ENCODE results near the gene MACF1. TPM values are rescaled to one million over a fixed set of nuclear protein-coding genes. Genes with fewer than 3 reads are reported as not detected.

Gene MACF1
- total RNA-seq, 2 donors from 2014 or later: 355 to 400 TPM

DNA sequence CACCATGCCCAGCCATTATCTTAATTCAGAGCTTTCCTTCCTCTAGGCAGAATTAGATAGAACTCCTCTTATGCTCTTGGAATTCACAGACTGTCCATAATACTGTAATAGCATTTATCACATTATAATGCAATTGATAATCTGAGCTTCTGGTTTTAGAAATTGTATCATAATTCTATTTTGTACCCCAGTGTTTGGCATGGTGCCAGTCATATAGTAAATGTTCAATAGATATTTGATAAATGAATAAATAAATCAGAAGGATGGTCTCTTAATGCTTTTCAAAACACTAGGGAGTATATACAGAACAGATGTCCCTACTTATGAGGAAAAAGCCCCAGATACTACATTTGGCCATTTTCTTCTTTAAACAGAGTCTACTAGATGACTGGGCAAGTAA is 167.6 kb downstream of the MACF1 start:
- H3K27ac Mint-ChIP-seq: no peak overlapping the region
- H3K36me3 Mint-ChIP-seq: peaks cover 5 to 40% of the 10 kb centered on the region in 2 donors
- DNase-seq (ENCODE audit: low spot score in 2 of 2): no peak
- no peaks in the 10 kb centered on the region for H3K9me3 Mint-ChIP-seq
- no peak for ATAC-seq

DNA sequence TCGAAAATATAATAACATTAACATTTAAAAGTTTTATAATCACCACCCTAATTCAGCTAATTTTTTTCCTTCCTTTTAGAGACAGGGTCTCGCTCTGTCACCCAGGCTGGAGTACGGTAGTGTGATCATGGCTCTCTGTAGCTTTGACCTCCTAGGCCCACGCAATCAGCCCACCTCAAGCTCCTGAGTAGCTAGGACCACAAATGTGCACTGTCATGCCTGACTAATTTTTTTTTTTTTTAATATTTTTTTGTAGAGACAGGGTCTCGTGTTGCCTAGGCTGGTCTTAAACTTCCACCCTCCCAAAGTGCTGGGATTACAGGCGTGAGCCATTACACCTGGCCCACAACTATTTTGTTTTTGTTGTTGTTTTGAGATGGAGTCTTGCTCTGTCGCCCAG is 172.2 kb downstream of the MACF1 start:
- Mint-ChIP-seq H3K27ac (no peak overlapping the region), H3K9me3 (no peaks in the 10 kb centered on the region), H3K36me3 (peaks cover 0 to 15% of the 10 kb centered on the region in 2 donors)
- no peak for DNase-seq (ENCODE audit: low spot score in 2 of 2)
- ATAC-seq: no peak

DNA sequence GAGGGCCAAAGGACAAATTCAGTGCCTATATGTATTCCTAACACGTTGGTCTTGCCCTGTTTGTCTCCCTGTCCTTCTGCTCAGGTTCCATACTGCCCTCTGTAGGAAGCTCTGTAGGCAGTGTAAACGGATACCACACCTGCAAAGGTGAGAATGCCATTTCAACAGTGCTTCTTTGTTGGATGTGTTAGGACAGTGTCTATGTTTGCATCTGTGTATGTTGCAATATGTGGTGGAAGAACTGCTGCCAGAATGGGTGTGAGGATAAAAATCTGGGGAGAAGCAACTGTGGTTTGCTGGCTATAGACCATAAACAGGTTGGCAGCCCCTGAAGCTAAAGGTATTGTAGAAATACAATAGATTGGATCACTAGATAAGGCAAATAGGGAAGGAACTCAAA is 173.9 kb downstream of the MACF1 start:
- no peak for ATAC-seq
- no peak for DNase-seq (ENCODE audit: low spot score in 2 of 2)

DNA sequence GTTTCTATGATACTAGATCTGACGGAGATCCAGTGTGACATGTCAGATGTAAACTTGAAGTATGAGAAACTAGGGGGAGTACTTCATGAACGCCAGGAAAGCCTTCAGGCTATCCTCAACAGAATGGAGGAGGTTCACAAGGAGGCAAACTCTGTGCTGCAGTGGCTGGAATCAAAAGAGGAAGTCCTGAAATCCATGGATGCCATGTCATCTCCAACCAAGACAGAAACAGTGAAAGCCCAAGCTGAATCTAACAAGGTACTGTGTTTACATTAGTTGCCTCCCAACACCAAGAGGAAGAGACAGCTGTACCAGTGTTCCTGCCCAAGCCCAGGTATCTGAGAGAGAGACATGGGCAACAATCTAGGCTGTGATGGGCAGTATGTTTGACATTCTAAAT is 174.7 kb downstream of the MACF1 start:
- ATAC-seq (no peak), DNase-seq (ENCODE audit: low spot score in 2 of 2) (no peak)
- Mint-ChIP-seq H3K27ac (peak overlapping the region in 1 of 2 donors; percentile 7), H3K36me3 (peaks cover 0 to 4% of the 10 kb centered on the region in 2 donors), H3K9me3 (no peaks in the 10 kb centered on the region)

More for the DNA sequence above, 173.9 kb downstream of the MACF1 start:
- Mint-ChIP-seq H3K27ac (no peak overlapping the region), H3K36me3 (peaks cover 0 to 4% of the 10 kb centered on the region in 2 donors), H3K9me3 (no peaks in the 10 kb centered on the region)

DNA sequence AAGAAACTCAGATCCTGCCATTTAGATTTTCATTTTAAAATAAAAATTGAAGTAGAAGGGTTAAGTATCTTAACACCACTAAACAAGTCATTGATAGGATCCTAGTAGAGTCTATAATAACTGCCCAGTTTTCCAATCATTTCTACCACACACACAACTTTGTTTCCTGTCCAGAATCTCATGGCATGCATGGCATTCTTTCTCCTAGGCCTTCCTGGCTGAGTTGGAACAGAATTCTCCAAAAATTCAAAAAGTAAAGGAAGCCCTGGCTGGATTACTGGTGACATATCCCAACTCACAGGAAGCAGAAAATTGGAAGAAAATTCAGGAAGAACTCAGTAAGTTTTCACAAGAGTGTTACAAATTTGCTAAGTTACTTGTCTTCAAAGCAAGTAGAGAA is 175.5 kb downstream of the MACF1 start:
- ATAC-seq: no peak
- H3K27ac Mint-ChIP-seq: no peak overlapping the region
- peaks cover 0 to 4% of the 10 kb centered on the region in 2 donors for H3K36me3 Mint-ChIP-seq
- no peak for DNase-seq (ENCODE audit: low spot score in 2 of 2)
- H3K9me3 Mint-ChIP-seq: no peaks in the 10 kb centered on the region

DNA sequence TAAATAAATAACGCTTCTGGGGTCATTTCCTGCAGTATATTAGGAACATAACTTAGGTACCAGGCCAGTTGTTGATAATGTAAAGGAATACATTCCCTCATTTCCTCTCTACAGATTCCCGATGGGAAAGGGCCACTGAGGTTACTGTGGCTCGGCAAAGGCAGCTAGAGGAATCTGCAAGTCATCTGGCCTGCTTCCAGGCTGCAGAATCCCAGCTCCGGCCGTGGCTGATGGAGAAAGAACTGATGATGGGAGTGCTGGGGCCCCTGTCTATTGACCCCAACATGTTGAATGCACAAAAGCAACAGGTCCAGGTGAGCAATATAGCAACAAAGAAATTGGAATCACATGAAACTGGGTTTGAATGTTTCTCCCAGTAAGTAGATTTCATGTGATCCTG is 177.3 kb downstream of the MACF1 start:
- H3K27ac Mint-ChIP-seq: no peak overlapping the region
- DNase-seq (ENCODE audit: low spot score in 2 of 2) (no peak), ATAC-seq (peak in 1 of 2 donors; percentile 3)
- no peaks in the 10 kb centered on the region for H3K9me3 Mint-ChIP-seq
- H3K36me3 Mint-ChIP-seq: peaks cover 5 to 6% of the 10 kb centered on the region in 2 donors

DNA sequence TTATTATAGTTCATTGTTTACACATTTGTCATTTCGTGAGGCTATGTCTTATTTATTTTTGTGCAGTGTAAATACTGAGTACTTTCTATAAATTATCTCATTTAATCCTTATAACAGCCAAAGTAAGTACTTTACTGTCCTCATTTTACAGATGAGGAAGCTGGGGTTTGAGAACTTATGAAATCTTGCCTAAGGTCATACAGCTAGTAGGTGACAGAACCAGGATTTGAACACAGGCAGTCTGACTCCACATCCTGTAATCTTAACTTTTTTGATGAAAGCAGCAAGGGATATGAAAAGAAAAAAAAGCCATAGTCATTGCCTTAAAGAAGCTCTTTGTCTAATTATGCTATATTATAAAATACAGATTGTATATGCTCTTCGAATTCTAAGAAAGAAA is 179.8 kb downstream of the MACF1 start:
- no peak for ATAC-seq
- no peak overlapping the region for H3K27ac Mint-ChIP-seq

DNA sequence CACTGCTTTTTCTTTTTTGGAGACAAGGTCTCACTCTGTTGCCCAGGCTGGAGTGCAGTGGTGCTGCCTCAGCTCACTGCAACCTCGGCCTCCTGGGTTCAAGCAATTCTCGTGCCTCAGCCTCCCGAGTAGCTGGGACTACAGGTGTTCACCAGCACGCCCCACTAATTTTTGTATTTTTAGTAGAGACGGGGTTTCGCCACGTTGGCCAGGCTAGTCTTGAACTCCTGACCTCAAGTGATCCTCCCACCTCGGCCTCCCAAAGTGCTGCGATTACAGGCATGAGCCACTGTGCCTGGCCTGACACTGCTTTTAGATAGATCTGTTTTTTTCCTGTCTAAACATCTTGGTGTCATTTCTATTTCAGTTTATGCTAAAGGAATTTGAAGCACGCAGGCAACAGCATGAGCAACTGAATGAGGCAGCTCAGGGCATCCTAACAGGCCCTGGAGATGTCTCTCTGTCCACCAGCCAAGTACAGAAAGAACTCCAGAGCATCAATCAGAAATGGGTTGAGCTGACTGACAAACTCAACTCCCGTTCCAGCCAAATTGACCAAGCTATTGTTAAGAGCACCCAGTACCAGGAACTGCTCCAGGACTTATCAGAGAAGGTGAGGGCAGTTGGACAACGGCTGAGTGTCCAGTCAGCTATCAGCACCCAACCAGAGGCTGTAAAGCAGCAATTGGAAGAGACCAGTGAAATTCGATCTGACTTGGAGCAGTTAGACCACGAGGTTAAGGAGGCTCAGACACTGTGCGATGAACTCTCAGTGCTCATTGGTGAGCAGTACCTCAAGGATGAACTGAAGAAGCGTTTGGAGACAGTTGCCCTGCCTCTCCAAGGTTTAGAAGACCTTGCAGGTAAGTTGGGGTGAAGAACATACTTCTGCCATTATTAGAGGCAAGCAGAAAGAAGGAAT is 180.8 kb downstream of the MACF1 start:
- H3K36me3 Mint-ChIP-seq: peaks cover 22 to 23% of the 10 kb centered on the region in 2 donors
- no peaks in the 10 kb centered on the region for H3K9me3 Mint-ChIP-seq
- ATAC-seq (no peak), DNase-seq (ENCODE audit: low spot score in 2 of 2) (no peak)
- peak overlapping the region in 1 of 2 donors; percentile 88 for H3K27ac Mint-ChIP-seq

More for the DNA sequence above, 179.8 kb downstream of the MACF1 start:
- no peak for DNase-seq (ENCODE audit: low spot score in 2 of 2)
- H3K36me3 Mint-ChIP-seq: peaks cover 15 to 22% of the 10 kb centered on the region in 2 donors
- H3K9me3 Mint-ChIP-seq: no peaks in the 10 kb centered on the region

DNA sequence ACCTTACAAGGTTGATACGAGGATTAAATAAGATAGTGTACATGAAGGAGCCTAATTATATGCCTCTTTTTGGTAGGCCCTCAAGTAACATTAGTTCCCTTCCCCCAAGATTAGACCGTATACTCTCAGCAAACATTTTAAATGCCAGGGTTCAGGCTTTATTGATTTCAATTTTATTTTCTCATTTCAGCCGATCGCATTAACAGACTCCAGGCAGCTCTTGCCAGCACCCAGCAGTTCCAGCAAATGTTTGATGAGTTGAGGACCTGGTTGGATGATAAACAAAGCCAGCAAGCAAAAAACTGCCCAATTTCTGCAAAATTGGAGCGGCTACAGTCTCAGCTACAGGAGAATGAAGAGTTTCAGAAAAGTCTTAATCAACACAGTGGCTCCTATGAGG is 182.5 kb downstream of the MACF1 start:
- Mint-ChIP-seq H3K36me3 (peaks cover 22 to 33% of the 10 kb centered on the region in 2 donors), H3K9me3 (no peaks in the 10 kb centered on the region), H3K27ac (peak overlapping the region; percentile 18 to 62)
- DNase-seq (ENCODE audit: low spot score in 2 of 2) (no peak), ATAC-seq (no peak)

DNA sequence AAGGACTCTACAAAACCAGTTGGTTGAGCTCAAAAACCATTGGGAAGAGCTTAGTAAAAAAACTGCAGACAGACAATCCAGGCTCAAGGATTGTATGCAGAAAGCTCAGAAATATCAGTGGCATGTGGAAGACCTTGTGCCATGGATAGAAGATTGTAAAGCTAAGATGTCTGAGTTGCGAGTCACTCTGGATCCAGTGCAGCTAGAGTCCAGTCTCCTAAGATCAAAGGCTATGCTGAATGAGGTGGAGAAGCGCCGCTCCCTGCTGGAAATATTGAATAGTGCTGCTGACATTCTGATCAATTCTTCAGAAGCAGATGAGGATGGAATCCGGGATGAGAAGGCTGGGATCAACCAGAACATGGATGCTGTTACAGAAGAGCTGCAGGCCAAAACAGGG is 183.0 kb downstream of the MACF1 start:
- no peak for ATAC-seq
- H3K27ac Mint-ChIP-seq: peak overlapping the region; percentile 18 to 58
- H3K9me3 Mint-ChIP-seq: no peaks in the 10 kb centered on the region

DNA sequence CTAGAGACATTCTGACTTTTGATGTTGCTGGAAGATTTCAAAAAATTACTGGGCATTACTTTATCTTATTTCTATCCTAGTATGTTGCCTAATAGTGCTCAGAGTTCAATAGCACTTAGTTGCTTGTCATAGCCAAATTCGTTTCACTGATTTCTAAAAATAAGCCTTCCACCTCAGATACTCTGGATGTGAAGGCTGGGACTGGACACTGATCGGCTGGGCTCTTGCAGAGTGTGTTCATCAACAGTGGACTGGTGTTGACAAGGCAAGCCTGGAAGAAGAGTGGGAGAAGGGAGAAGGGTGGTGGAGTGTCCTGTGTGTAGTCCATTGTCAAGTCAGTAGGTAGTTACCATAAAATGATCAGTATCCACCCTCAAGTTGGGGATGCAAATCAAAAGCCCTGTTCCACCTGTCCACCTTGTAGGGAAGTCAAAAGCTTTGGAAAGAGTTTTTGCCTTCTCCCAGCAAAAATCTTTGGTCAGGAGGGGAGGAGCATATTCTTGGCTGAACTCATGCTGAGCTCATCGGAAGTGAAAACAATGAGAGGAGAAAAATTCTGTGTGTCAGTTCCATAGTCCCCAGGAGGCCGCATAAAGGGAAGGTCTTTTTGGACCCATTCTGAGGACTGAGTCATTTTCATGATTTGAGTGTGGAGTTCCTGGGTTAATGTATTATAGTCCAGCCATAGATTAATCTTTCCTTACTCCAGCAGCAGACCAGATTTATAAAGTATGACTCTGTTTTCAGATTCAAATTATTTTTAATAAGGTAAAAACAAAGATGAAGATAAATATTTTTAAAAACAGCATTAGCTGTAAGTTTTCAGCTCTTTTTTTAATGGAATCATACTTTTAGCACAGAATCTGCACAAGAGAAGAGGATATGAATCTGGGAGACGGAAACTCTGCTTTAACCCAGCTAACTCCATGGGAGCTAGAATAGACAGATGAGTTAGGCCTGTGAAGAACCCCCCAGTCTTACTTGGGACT is 187.5 kb downstream of the MACF1 start:
- Mint-ChIP-seq H3K9me3 (no peaks in the 10 kb centered on the region), H3K36me3 (peaks cover 14 to 50% of the 10 kb centered on the region in 2 donors), H3K27ac (peak overlapping the region; percentile 10 to 76)
- ATAC-seq: peak; percentile 60 to 86
- DNase-seq (ENCODE audit: low spot score in 2 of 2): no peak

More for the DNA sequence above, 183.0 kb downstream of the MACF1 start:
- peaks cover 22 to 34% of the 10 kb centered on the region in 2 donors for H3K36me3 Mint-ChIP-seq
- no peak for DNase-seq (ENCODE audit: low spot score in 2 of 2)

DNA sequence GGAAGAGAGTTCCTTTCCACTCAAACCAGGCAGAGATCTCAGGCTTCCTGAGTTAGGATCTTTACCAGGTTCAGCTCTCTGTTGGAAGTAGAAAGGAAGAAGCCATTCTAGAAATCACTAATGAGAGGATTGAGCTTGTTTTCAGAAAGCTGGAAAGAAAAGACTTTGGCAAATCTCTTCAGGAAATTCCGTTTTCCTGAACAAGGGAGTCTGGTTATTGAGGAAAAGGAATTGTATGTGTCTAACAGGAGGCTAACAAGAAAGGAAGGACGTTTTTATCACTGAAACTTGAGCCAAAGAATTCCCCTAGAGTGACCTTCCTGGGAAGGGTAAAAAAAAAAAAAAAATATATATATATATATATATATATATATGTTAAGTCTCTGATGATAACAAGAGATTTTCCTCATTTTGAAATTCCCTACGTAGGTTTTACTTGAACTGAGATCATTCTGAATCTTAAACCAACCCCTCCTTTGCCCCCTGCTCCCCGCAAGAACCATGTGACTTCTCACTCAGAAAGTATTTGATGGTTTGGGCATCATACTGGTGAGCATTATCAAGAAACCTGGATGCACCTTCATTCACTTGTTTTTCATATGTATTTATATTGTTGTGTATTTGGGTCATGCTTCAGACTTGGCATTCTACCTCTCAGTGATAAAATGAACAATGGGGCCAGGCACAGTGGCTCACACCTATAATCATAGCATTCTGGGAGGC is 188.5 kb downstream of the MACF1 start:
- Mint-ChIP-seq H3K27ac (no peak overlapping the region), H3K9me3 (no peaks in the 10 kb centered on the region)
- no peak for DNase-seq (ENCODE audit: low spot score in 2 of 2)

DNA sequence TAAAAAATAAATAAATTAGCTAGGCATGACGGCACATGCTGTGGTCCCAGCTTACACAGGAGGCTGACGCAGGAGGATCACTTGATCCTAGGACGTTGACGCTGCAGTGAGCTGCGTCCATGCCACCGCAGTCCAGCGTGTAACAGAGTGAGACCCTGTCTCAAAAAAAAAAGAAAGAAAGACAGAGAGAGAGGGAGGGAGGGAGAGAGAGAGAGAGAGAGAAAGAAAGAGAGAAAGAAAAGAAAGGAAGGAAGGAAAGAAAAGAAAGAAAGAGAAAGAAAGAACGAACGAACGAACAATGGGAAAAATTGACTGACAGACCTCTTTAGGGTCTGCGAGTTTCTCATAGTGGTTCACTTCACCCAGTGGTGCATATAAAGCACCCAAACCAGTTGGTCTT is 189.2 kb downstream of the MACF1 start:
- ATAC-seq: no peak
- H3K27ac Mint-ChIP-seq: peak overlapping the region in 1 of 2 donors; percentile 57
- DNase-seq (ENCODE audit: low spot score in 2 of 2): no peak
- no peaks in the 10 kb centered on the region for H3K9me3 Mint-ChIP-seq
- H3K36me3 Mint-ChIP-seq: peaks cover 0 to 41% of the 10 kb centered on the region in 2 donors

More for the DNA sequence above, 188.5 kb downstream of the MACF1 start:
- peaks cover 4 to 41% of the 10 kb centered on the region in 2 donors for H3K36me3 Mint-ChIP-seq
- no peak for ATAC-seq

DNA sequence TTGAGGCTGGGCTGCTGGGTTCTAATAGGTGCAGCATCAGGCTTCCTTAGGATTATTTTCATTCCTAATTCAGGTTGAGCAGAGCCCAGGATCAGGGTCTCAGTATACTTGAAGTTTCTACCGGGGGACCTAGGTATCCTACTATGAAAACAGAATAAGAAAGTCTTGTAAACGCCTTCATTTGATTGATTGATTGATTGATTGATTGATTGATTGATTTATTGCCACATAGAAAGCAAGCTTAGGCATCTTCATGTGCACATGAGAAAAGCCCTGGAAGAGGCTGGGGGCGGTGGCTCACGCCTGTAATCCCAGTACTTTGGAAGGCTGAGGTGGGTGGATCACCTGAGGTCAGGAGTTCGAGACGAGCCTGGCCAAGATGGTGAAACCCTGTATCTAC is 189.6 kb downstream of the MACF1 start:
- peak overlapping the region; percentile 33 to 79 for H3K27ac Mint-ChIP-seq
- no peaks in the 10 kb centered on the region for H3K9me3 Mint-ChIP-seq
- H3K36me3 Mint-ChIP-seq: peaks cover 0 to 41% of the 10 kb centered on the region in 2 donors
- DNase-seq (ENCODE audit: low spot score in 2 of 2): no peak
- no peak for ATAC-seq

DNA sequence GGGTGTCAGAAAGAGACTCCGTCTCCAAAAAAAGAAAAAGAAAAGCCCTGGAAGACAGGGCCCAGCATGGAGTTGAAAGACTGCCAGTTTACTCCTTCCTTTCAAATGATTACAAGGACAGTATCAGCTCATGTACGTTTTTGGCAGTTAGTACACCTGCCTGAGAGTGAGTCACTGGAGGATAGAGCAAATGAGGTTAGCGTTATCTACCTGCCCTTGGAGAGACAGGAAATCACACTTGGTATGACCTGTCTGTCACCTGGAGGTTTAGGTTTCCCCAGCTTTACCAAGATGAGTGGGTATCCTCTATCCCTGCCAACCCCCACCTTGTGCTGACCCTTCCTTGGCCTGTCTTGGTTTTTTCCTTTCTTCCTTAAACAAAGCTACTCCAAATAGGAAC is 190.1 kb downstream of the MACF1 start:
- Mint-ChIP-seq H3K9me3 (no peaks in the 10 kb centered on the region), H3K36me3 (peaks cover 0 to 41% of the 10 kb centered on the region in 2 donors), H3K27ac (peak overlapping the region; percentile 44 to 79)
- ATAC-seq (peak; percentile 49 to 71), DNase-seq (ENCODE audit: low spot score in 2 of 2) (no peak)

DNA sequence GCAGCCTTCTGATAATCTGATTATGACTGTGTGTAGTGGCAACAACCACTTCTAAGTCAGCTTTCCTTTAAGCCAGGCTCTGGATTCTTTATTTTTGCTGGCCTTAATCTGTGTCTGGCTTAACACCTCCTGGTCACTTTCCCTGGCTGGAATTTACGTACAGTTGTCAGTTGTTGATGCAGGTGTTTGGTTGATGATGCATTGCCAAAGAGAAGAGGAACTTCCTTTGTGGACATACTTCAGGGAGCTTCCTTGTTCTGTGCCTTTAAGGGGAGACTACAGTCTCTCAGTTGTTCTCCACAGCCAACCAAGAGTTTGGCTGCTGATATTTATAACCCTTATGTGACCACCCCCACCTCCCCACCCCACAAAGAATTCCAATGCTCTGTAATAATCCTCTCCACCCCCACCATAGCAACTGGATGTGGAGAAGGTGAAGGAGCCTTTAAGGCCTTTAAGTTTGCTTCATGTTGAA is 190.9 kb downstream of the MACF1 start:
- H3K9me3 Mint-ChIP-seq: no peaks in the 10 kb centered on the region
- ATAC-seq: no peak
- no peak for DNase-seq (ENCODE audit: low spot score in 2 of 2)
- H3K36me3 Mint-ChIP-seq: peaks cover 0 to 33% of the 10 kb centered on the region in 2 donors
- H3K27ac Mint-ChIP-seq: no peak overlapping the region
